ENCODE data around the gene ZCCHC3. TPM values are rescaled to one million over a fixed set of nuclear protein-coding genes. Genes with fewer than 3 reads are reported as not detected.

Gene ZCCHC3
- total RNA-seq, 1 donor from 2014 or later = 22.4 TPM

GRCh38 chr20:309306-309840 is 12.0 kb downstream of the ZCCHC3 start:
- H3K27me3 Mint-ChIP-seq (ENCODE audit: unreplicated experiment) = no peaks in the 10 kb centered on the region
- DNase-seq (ENCODE audit: extremely low spot score, unreplicated experiment) = no peak
- no peaks in the 10 kb centered on the region for H3K9me3 Mint-ChIP-seq (ENCODE audit: unreplicated experiment)
- H3K36me3 Mint-ChIP-seq (ENCODE audit: unreplicated experiment) = no peaks in the 10 kb centered on the region
- peak; percentile 23 for TF ChIP-seq CTCF (IDR thresholded peaks at IDR 0.05)
- peak overlapping the region; percentile 84 for H3K4me3 Mint-ChIP-seq (ENCODE audit: unreplicated experiment)
- peaks cover 34% of the 10 kb centered on the region for H3K4me1 Mint-ChIP-seq (ENCODE audit: unreplicated experiment)
- peak overlapping the region; percentile 97 for H3K27ac Mint-ChIP-seq (ENCODE audit: unreplicated experiment)

DNA sequence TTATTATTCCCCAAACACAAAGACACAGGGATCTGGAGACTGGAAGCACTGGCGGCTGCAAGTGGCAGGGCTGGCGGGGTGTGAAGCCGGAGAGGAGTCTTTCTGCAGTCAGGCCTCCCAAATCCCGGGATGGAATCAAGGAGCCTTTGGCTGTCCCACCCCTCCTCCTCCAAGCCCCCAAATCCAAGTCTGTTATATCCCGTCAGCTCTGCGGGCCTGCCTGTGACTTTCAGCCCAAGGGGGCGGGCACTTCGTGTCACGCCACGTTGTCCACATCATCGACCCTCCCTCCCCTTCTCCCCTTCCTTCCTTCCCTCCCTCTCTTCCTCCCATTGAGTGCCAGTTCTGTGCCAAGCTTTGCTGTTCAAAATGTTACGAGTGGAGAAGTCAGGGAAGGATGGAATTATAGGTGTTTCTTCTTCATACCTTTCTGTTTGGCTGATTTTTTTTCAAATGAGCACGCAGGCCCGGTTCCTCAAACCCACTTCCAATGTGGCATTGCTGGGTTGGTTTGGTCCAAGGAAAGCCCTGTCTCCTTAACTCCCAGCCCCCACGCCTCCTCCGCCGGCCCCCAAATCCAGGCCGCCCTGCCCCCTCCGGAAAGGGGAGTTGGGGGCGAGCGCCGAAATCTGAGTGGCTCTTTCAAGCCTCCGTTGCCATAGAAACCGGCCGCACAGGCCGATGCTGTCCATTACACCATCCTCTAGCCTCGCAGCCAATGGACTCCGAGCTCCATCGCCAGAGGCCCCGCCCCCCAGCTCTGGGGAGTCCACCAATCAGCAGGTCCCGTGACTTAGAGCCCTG is 12.7 kb downstream of the ZCCHC3 start:
- peak overlapping the region; percentile 84 for H3K4me3 Mint-ChIP-seq (ENCODE audit: unreplicated experiment)
- peak; percentile 99 for DNase-seq (ENCODE audit: extremely low spot score, unreplicated experiment)
- peak overlapping the region; percentile 97 for H3K27ac Mint-ChIP-seq (ENCODE audit: unreplicated experiment)
- no peaks in the 10 kb centered on the region for H3K36me3 Mint-ChIP-seq (ENCODE audit: unreplicated experiment)
- no peaks in the 10 kb centered on the region for H3K27me3 Mint-ChIP-seq (ENCODE audit: unreplicated experiment)
- TF ChIP-seq CTCF (IDR thresholded peaks at IDR 0.05) = no peak
- H3K9me3 Mint-ChIP-seq (ENCODE audit: unreplicated experiment) = no peaks in the 10 kb centered on the region
- peaks cover 34% of the 10 kb centered on the region for H3K4me1 Mint-ChIP-seq (ENCODE audit: unreplicated experiment)

GRCh38 chr20:310645-311044 is 13.3 kb downstream of the ZCCHC3 start:
- H3K27me3 Mint-ChIP-seq (ENCODE audit: unreplicated experiment) = no peaks in the 10 kb centered on the region
- peak overlapping the region; percentile 84 for H3K4me3 Mint-ChIP-seq (ENCODE audit: unreplicated experiment)
- no peak for TF ChIP-seq CTCF (IDR thresholded peaks at IDR 0.05)

GRCh38 chr20:311609-312008 is 14.2 kb downstream of the ZCCHC3 start:
- Mint-ChIP-seq H3K4me1 (ENCODE audit: unreplicated experiment) (peaks cover 34% of the 10 kb centered on the region), H3K9me3 (ENCODE audit: unreplicated experiment) (no peaks in the 10 kb centered on the region), H3K4me3 (ENCODE audit: unreplicated experiment) (no peak overlapping the region), H3K36me3 (ENCODE audit: unreplicated experiment) (no peaks in the 10 kb centered on the region), H3K27me3 (ENCODE audit: unreplicated experiment) (no peaks in the 10 kb centered on the region), H3K27ac (ENCODE audit: unreplicated experiment) (peak overlapping the region; percentile 28)
- TF ChIP-seq CTCF (IDR thresholded peaks at IDR 0.05) = no peak
- no peak for DNase-seq (ENCODE audit: extremely low spot score, unreplicated experiment)

More at GRCh38 chr20:310645-311044, 13.3 kb downstream of the ZCCHC3 start:
- Mint-ChIP-seq H3K4me1 (ENCODE audit: unreplicated experiment) (peaks cover 34% of the 10 kb centered on the region), H3K27ac (ENCODE audit: unreplicated experiment) (peak overlapping the region; percentile 97), H3K36me3 (ENCODE audit: unreplicated experiment) (no peaks in the 10 kb centered on the region), H3K9me3 (ENCODE audit: unreplicated experiment) (no peaks in the 10 kb centered on the region)
- DNase-seq (ENCODE audit: extremely low spot score, unreplicated experiment) = no peak

GRCh38 chr20:312067-312466 is 14.7 kb downstream of the ZCCHC3 start:
- peaks cover 34% of the 10 kb centered on the region for H3K4me1 Mint-ChIP-seq (ENCODE audit: unreplicated experiment)
- H3K27ac Mint-ChIP-seq (ENCODE audit: unreplicated experiment) = no peak overlapping the region
- H3K27me3 Mint-ChIP-seq (ENCODE audit: unreplicated experiment) = no peaks in the 10 kb centered on the region
- H3K36me3 Mint-ChIP-seq (ENCODE audit: unreplicated experiment) = peaks cover 2% of the 10 kb centered on the region
- no peak for TF ChIP-seq CTCF (IDR thresholded peaks at IDR 0.05)
- no peak overlapping the region for H3K4me3 Mint-ChIP-seq (ENCODE audit: unreplicated experiment)
- no peak for DNase-seq (ENCODE audit: extremely low spot score, unreplicated experiment)
- no peaks in the 10 kb centered on the region for H3K9me3 Mint-ChIP-seq (ENCODE audit: unreplicated experiment)

Data from osteocyte (in vitro differentiated cells).